ENCODE results near the gene HPGDS.

GRCh38 chr4:94274912-94275311, 67.7 kb downstream of the HPGDS start:
- TF ChIP-seq CTCF (conservative IDR thresholded peaks at IDR 0.05; ENCODE audit: low read depth, low read length) (no peak), EZH2 (IDR thresholded peaks at IDR 0.05; ENCODE audit: low read length, unreplicated experiment) (no peak)
